Natural killer cell (primary cell): Measurements from ENCODE around the gene SLCO3A1. TPM values are rescaled to one million over a fixed set of nuclear protein-coding genes. Genes with fewer than 3 reads are reported as not detected.

Experiments
- ATAC-seq, 3 donors: fragments of 150-1000 bp in 2 of 3; fragments of 200-7000 bp in 1 of 3; cut with Tn5 transposase; 1 replicate in 1 of 3; 2 replicates in 2 of 3; pipeline ENCODE4 v1.10.0; 2021; ENCODE audit warnings: mild to moderate bottlenecking in 2 of 3, moderate library complexity in 2 of 3
- DNase-seq, 2 donors: peaks; one replicate each; pipeline versions ENCODE4 v3.0.0 to v3.0.0-alpha.2; 2013 to 2021; ENCODE audit warnings: mixed read lengths in 1 of 2
- H3K27ac ChIP-seq: one replicate; pipeline ENCODE4 v1.5.1; 2013; ENCODE audit warnings: mild to moderate bottlenecking, low read length
- H3K27me3 ChIP-seq: one replicate; pipeline ENCODE4 v1.6.1; 2013; ENCODE audit warnings: low read length; ENCODE audit not compliant: control insufficient read depth, insufficient read depth
- H3K36me3 ChIP-seq: one replicate; pipeline ENCODE4 v1.6.1; 2013; ENCODE audit warnings: low read length; ENCODE audit not compliant: control insufficient read depth, insufficient read depth
- H3K4me1 ChIP-seq: one replicate; pipeline ENCODE4 v1.6.1; 2013; ENCODE audit warnings: low read length; ENCODE audit not compliant: control insufficient read depth, insufficient read depth
- H3K4me3 ChIP-seq: one replicate; pipeline ENCODE4 v1.5.1; 2013; ENCODE audit warnings: low read length
- H3K9me3 ChIP-seq: one replicate; pipeline ENCODE4 v1.6.1; 2013; ENCODE audit warnings: low read length; ENCODE audit not compliant: control insufficient read depth, insufficient read depth
- H3K27ac Mint-ChIP-seq, 2 donors: one replicate each; pipeline ENCODE4 v1.8.0; 2022; ENCODE audit warnings: mild to moderate bottlenecking in 2 of 2, mixed read lengths in 2 of 2, moderate library complexity in 1 of 2
- H3K27me3 Mint-ChIP-seq, 2 donors: one replicate each; pipeline ENCODE4 v1.8.0; 2022; ENCODE audit warnings: low read depth in 2 of 2, mixed read lengths in 2 of 2
- H3K36me3 Mint-ChIP-seq: one replicate; pipeline ENCODE4 v1.8.0; 2022; ENCODE audit warnings: mixed read lengths
- H3K4me1 Mint-ChIP-seq, 2 donors: one replicate each; pipeline ENCODE4 v1.8.0; 2022; ENCODE audit warnings: mixed read lengths in 2 of 2
- H3K4me3 Mint-ChIP-seq: one replicate; pipeline ENCODE4 v1.8.0; 2022; ENCODE audit warnings: mild to moderate bottlenecking, moderate library complexity, mixed read lengths
- H3K9me3 Mint-ChIP-seq, 2 donors: one replicate each; pipeline ENCODE4 v1.8.0; 2022; ENCODE audit warnings: mixed read lengths in 2 of 2
- WGBS: methylation state at CpG from one replicate; pipeline ENCODE4 v1.1.7; 2013; ENCODE audit warnings: missing lambda C conversion rate; ENCODE audit not compliant: insufficient coverage; 5-methylcytosine and 5-hydroxymethylcytosine counted together
- intact Hi-C: fragments of 100-400 bp; cut with micrococcal nuclease; formaldehyde crosslinking; loops from one replicate; pipeline ENCODE4 v1.14.2; 2022
- total RNA-seq, 4 donors: library from RNA; stranded (reverse); fragments of 120-200 nt in 1 of 4; gene quantifications; one replicate each; pipeline versions ENCODE4 v1.2.3 to v1.2.4, GENCODE V29; 2013 to 2022
- TF ChIP-seq, protein P1 (sequence below): fragments of 200-600 bp; IDR thresholded peaks from one replicate; pipeline ENCODE4 v1.8.0; 2022; ENCODE audit warnings: antibody characterized with exemption

SLCO3A1 gene
- total RNA-seq, 3 donors from 2014 or later (not counting 1 experiment from before 2014, with no cell fraction given), result 48.5 to 73.5 (median 68.8) TPM

DNA sequence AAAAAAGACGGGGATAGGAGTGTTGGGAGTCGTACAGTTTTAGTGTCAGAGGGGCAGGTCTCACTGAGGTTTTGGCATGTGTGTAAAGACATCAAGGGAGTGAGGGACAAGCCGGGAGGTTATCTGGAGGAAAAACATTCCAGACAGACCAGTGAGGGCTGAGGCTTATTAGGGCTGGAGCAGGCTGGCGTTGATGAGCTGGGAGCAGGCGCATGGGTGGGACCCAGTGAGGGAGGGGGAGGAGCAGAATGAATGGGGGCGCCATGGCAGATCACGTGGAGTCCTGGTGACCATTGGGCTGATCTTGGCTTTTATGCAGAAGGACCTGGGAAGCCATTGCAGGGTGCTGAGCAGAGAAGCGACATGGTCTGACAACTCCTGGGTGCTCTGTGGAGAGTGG, 180.2 kb downstream of the SLCO3A1 start:
- Histone ChIP-seq H3K4me1 (peaks cover 3% of the 10 kb centered on the region), H3K9me3 (no peaks in the 10 kb centered on the region), H3K27ac (no peak overlapping the region), H3K36me3 (no peaks in the 10 kb centered on the region), H3K4me3 (no peak overlapping the region), H3K27me3 (no peaks in the 10 kb centered on the region)
- no peak overlapping the region for H3K4me3 Mint-ChIP-seq
- ATAC-seq (no peak), DNase-seq (no peak)
- intact Hi-C loops, result no loop called here
- WGBS, result 96% methylated on average over 8 of the region's 8 CpGs
- TF ChIP-seq, protein P1, sequence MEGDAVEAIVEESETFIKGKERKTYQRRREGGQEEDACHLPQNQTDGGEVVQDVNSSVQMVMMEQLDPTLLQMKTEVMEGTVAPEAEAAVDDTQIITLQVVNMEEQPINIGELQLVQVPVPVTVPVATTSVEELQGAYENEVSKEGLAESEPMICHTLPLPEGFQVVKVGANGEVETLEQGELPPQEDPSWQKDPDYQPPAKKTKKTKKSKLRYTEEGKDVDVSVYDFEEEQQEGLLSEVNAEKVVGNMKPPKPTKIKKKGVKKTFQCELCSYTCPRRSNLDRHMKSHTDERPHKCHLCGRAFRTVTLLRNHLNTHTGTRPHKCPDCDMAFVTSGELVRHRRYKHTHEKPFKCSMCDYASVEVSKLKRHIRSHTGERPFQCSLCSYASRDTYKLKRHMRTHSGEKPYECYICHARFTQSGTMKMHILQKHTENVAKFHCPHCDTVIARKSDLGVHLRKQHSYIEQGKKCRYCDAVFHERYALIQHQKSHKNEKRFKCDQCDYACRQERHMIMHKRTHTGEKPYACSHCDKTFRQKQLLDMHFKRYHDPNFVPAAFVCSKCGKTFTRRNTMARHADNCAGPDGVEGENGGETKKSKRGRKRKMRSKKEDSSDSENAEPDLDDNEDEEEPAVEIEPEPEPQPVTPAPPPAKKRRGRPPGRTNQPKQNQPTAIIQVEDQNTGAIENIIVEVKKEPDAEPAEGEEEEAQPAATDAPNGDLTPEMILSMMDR, result no peak
- H3K27ac Mint-ChIP-seq, result no peak overlapping the region
- no peaks in the 10 kb centered on the region for H3K36me3 Mint-ChIP-seq
- H3K4me1 Mint-ChIP-seq, result peaks cover 69 to 83% of the 10 kb centered on the region in 2 donors
- no peaks in the 10 kb centered on the region for H3K27me3 Mint-ChIP-seq
- H3K9me3 Mint-ChIP-seq, result no peaks in the 10 kb centered on the region

DNA sequence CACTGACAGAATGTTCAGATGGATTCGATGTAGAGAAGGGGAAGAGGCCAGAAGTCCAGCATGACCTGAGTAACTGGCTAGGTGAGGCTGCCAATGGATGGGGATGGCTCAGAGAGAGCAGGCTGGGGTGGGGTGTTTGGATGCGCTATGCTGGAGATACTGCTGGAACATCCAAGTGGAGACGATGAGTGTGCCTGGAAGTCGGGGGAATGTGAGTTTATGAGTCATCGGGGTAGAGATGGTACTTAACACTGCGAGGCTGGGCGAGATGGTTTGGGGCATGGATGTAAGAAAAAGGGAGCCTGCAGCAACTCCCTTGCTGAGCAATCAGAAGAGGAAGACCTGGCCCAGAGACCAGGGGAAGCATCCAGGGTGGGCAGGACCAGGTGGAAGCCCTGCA, 180.7 kb downstream of the SLCO3A1 start:
- intact Hi-C loops, result no loop called here
- Mint-ChIP-seq H3K36me3 (no peaks in the 10 kb centered on the region), H3K4me1 (peaks cover 73 to 89% of the 10 kb centered on the region in 2 donors), H3K4me3 (no peak overlapping the region), H3K27ac (no peak overlapping the region), H3K9me3 (no peaks in the 10 kb centered on the region), H3K27me3 (no peaks in the 10 kb centered on the region)
- no peaks in the 10 kb centered on the region for H3K27me3 ChIP-seq
- H3K9me3 ChIP-seq, result no peaks in the 10 kb centered on the region
- TF ChIP-seq, protein P1, result no peak
- DNase-seq, result no peak
- no peaks in the 10 kb centered on the region for H3K36me3 ChIP-seq
- no peak overlapping the region for H3K27ac ChIP-seq
- no peak for ATAC-seq
- no peak overlapping the region for H3K4me3 ChIP-seq
- 94% methylated on average over 7 of the region's 7 CpGs for WGBS
- H3K4me1 ChIP-seq, result peaks cover 3% of the 10 kb centered on the region

DNA sequence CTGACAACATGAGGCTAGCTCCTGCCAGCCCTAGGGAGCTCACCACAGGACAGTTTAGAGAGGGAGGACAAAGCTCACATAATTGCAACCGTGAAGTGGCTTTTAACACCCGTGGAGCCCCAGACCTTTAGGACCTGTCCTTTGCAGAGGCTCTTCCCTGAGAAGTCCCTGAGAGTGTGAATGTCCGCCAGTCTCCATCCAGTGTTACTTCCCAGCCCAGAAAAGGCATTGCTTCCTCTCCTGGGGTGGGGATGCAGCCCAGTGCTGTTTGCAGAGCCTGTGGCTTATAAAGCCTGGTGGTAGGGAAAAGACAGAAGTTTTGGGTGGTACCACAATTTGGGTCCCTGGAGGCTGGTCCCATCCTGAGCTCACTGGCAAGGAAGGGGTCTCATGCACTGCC, 182.0 kb downstream of the SLCO3A1 start:
- ATAC-seq (no peak), DNase-seq (no peak)
- Mint-ChIP-seq H3K9me3 (no peaks in the 10 kb centered on the region), H3K4me1 (peaks cover 83 to 89% of the 10 kb centered on the region in 2 donors), H3K27me3 (no peaks in the 10 kb centered on the region), H3K4me3 (no peak overlapping the region), H3K36me3 (no peaks in the 10 kb centered on the region), H3K27ac (no peak overlapping the region)
- intact Hi-C loops, result no loop called here
- no peak overlapping the region for H3K27ac ChIP-seq
- H3K9me3 ChIP-seq, result no peaks in the 10 kb centered on the region
- TF ChIP-seq, protein P1, result no peak
- no peaks in the 10 kb centered on the region for H3K27me3 ChIP-seq
- no peaks in the 10 kb centered on the region for H3K36me3 ChIP-seq
- peaks cover 3% of the 10 kb centered on the region for H3K4me1 ChIP-seq
- WGBS, result 87% methylated on average over 3 of the region's 3 CpGs
- H3K4me3 ChIP-seq, result no peak overlapping the region

DNA sequence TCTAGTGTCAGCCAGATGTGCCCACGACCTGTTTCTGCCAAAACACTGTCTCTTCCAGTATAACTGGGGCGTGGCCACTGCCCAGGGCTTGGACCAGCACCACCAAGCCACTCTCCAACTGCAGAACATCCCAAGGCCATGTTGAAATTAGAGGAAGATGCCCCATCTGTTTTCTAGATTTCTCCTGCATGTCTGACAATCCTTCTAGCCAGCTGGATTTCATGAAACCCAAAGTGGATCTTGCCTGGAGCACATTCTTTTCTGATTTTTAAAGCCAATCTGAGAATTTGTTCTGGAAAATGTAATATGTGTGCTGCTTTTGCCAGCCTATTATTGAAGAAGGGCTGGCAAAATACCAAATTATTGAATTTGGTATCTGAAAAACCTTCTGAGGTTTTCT, 182.5 kb downstream of the SLCO3A1 start:
- Mint-ChIP-seq H3K4me3 (no peak overlapping the region), H3K27me3 (no peaks in the 10 kb centered on the region), H3K36me3 (no peaks in the 10 kb centered on the region), H3K4me1 (peaks cover 84 to 89% of the 10 kb centered on the region in 2 donors), H3K27ac (no peak overlapping the region), H3K9me3 (no peaks in the 10 kb centered on the region)
- intact Hi-C loops, result no loop called here
- no peaks in the 10 kb centered on the region for H3K36me3 ChIP-seq
- ATAC-seq (no peak), DNase-seq (no peak)
- H3K27ac ChIP-seq, result no peak overlapping the region
- H3K27me3 ChIP-seq, result no peaks in the 10 kb centered on the region
- H3K4me1 ChIP-seq, result peaks cover 3% of the 10 kb centered on the region
- 81% methylated on average over 2 of the region's 2 CpGs for WGBS
- no peaks in the 10 kb centered on the region for H3K9me3 ChIP-seq
- TF ChIP-seq, protein P1, result no peak
- no peak overlapping the region for H3K4me3 ChIP-seq
